Activated T-helper 2 cell treated with anti-CD3 and anti-CD28 coated beads, Interferon-gamma antibody, Interleukin-2, Interleukin-4, amounts not matched to agents 10 μg/mL and 5 μg/mL and 100 μg/mL, durations not matched to agents 14 hours and 24 hours and 36 hours (primary cell): Measurements from ENCODE around the gene BCAR3. TPM values are rescaled to one million over a fixed set of nuclear protein-coding genes. Genes with fewer than 3 reads are reported as not detected.

Source experiments
- DNase-seq: peaks from one replicate; pipeline ENCODE4 v3.0.0; 2021; ENCODE audit warnings: low spot score
- H3K27ac Mint-ChIP-seq: one replicate; pipeline ENCODE4 v1.8.0; 2021; ENCODE audit warnings: mixed read lengths
- H3K27me3 Mint-ChIP-seq: one replicate; pipeline ENCODE4 v1.8.0; 2021; ENCODE audit warnings: low read depth, mixed read lengths
- H3K36me3 Mint-ChIP-seq: one replicate; pipeline ENCODE4 v1.8.0; 2021; ENCODE audit warnings: low read depth, mixed read lengths
- H3K4me1 Mint-ChIP-seq: one replicate; pipeline ENCODE4 v1.8.0; 2021; ENCODE audit warnings: low read depth, mixed read lengths
- H3K4me3 Mint-ChIP-seq: one replicate; pipeline ENCODE4 v1.8.0; 2021; ENCODE audit warnings: low read depth, mild to moderate bottlenecking, moderate library complexity, mixed read lengths
- H3K9me3 Mint-ChIP-seq: one replicate; pipeline ENCODE4 v1.8.0; 2021; ENCODE audit warnings: mixed read lengths
- intact Hi-C: fragments of 100-400 bp; cut with micrococcal nuclease; formaldehyde crosslinking; loops from one replicate; pipeline ENCODE4 v1.15.1; 2023
- total RNA-seq: library from RNA; stranded (reverse); gene quantifications from 2 replicates; pipeline ENCODE4 v1.2.3, GENCODE V29; 2022

BCAR3 gene
- total RNA-seq, 1 donor from 2014 or later, result 9.4 TPM

- intact Hi-C loops, result loop anchor here (1.0 to 5.0 kb wide), 5 partner anchors 8 to 262 kb away; no protein-coding TSS in a partner anchor
- peak overlapping the region; percentile 31 for H3K27ac Mint-ChIP-seq
- H3K27me3 Mint-ChIP-seq, result peaks cover 40% of the 10 kb centered on the region
- no peak for DNase-seq
- H3K4me3 Mint-ChIP-seq, result peak overlapping the region; percentile 45
- no peaks in the 10 kb centered on the region for H3K9me3 Mint-ChIP-seq
- H3K4me1 Mint-ChIP-seq, result peaks cover 43% of the 10 kb centered on the region
- peaks cover 11% of the 10 kb centered on the region for H3K36me3 Mint-ChIP-seq
Measured at GRCh38 chr1:93608187-93609109, 73.2 kb downstream of the BCAR3 start.

GRCh38 chr1:93607814-93608186 lies 73.8 kb downstream of the BCAR3 start:
- Mint-ChIP-seq H3K27me3 (peaks cover 35% of the 10 kb centered on the region), H3K4me3 (no peak overlapping the region), H3K27ac (peak overlapping the region; percentile 31), H3K9me3 (no peaks in the 10 kb centered on the region), H3K4me1 (peaks cover 43% of the 10 kb centered on the region), H3K36me3 (peaks cover 11% of the 10 kb centered on the region)
- no peak for DNase-seq
- intact Hi-C loops, result loop anchor here (1.0 to 5.0 kb wide), 5 partner anchors 9 to 261 kb away; no protein-coding TSS in a partner anchor

- Mint-ChIP-seq H3K36me3 (peaks cover 11% of the 10 kb centered on the region), H3K4me1 (peaks cover 43% of the 10 kb centered on the region), H3K9me3 (no peaks in the 10 kb centered on the region), H3K27me3 (peaks cover 25% of the 10 kb centered on the region), H3K27ac (no peak overlapping the region), H3K4me3 (no peak overlapping the region)
- intact Hi-C loops, result loop anchor here (5.0 kb wide), 2 partner anchors 44 to 149 kb away; no protein-coding TSS in a partner anchor
- no peak for DNase-seq
Measured at GRCh38 chr1:93605812-93606512, 75.7 kb downstream of the BCAR3 start.

- H3K4me3 Mint-ChIP-seq, result no peak overlapping the region
- peaks cover 23% of the 10 kb centered on the region for H3K27me3 Mint-ChIP-seq
- no peak for DNase-seq
- peaks cover 11% of the 10 kb centered on the region for H3K36me3 Mint-ChIP-seq
- no peak overlapping the region for H3K27ac Mint-ChIP-seq
- intact Hi-C loops, result loop anchor here (5.0 kb wide), 2 partner anchors 43 to 148 kb away; no protein-coding TSS in a partner anchor
- H3K9me3 Mint-ChIP-seq, result no peaks in the 10 kb centered on the region
- peaks cover 43% of the 10 kb centered on the region for H3K4me1 Mint-ChIP-seq
Measured at GRCh38 chr1:93605026-93605568, 76.5 kb downstream of the BCAR3 start.

- Mint-ChIP-seq H3K4me1 (peaks cover 38% of the 10 kb centered on the region), H3K27ac (no peak overlapping the region), H3K36me3 (peaks cover 11% of the 10 kb centered on the region), H3K27me3 (peaks cover 23% of the 10 kb centered on the region), H3K4me3 (no peak overlapping the region), H3K9me3 (no peaks in the 10 kb centered on the region)
- DNase-seq, result no peak
- intact Hi-C loops, result no loop called here
Measured at GRCh38 chr1:93604411-93604810, 77.2 kb downstream of the BCAR3 start.

- no peak for DNase-seq
- no peak overlapping the region for H3K27ac Mint-ChIP-seq
- H3K4me3 Mint-ChIP-seq, result no peak overlapping the region
- intact Hi-C loops, result no loop called here
- H3K36me3 Mint-ChIP-seq, result peaks cover 11% of the 10 kb centered on the region
- H3K27me3 Mint-ChIP-seq, result peaks cover 23% of the 10 kb centered on the region
- H3K9me3 Mint-ChIP-seq, result no peaks in the 10 kb centered on the region
- H3K4me1 Mint-ChIP-seq, result peaks cover 30% of the 10 kb centered on the region
Measured at GRCh38 chr1:93603601-93604000, 78.0 kb downstream of the BCAR3 start.

- peaks cover 11% of the 10 kb centered on the region for H3K36me3 Mint-ChIP-seq
- H3K4me3 Mint-ChIP-seq, result no peak overlapping the region
- H3K27ac Mint-ChIP-seq, result no peak overlapping the region
- H3K9me3 Mint-ChIP-seq, result no peaks in the 10 kb centered on the region
- peaks cover 25% of the 10 kb centered on the region for H3K4me1 Mint-ChIP-seq
- H3K27me3 Mint-ChIP-seq, result peaks cover 23% of the 10 kb centered on the region
- no peak for DNase-seq
- intact Hi-C loops, result no loop called here
Measured at GRCh38 chr1:93603106-93603505, 78.5 kb downstream of the BCAR3 start.

GRCh38 chr1:93602101-93602500 lies 79.5 kb downstream of the BCAR3 start:
- Mint-ChIP-seq H3K27me3 (peaks cover 23% of the 10 kb centered on the region), H3K9me3 (no peaks in the 10 kb centered on the region), H3K4me3 (no peak overlapping the region), H3K36me3 (peaks cover 11% of the 10 kb centered on the region), H3K4me1 (peaks cover 15% of the 10 kb centered on the region), H3K27ac (no peak overlapping the region)
- DNase-seq, result no peak
- intact Hi-C loops, result no loop called here

GRCh38 chr1:93601686-93602085 lies 80.0 kb downstream of the BCAR3 start:
- DNase-seq, result no peak
- Mint-ChIP-seq H3K27ac (no peak overlapping the region), H3K27me3 (peaks cover 23% of the 10 kb centered on the region), H3K9me3 (no peaks in the 10 kb centered on the region), H3K4me3 (no peak overlapping the region), H3K36me3 (peaks cover 11% of the 10 kb centered on the region), H3K4me1 (peaks cover 11% of the 10 kb centered on the region)
- intact Hi-C loops, result no loop called here

GRCh38 chr1:93600663-93601062 lies 81.0 kb downstream of the BCAR3 start:
- intact Hi-C loops, result no loop called here
- H3K4me1 Mint-ChIP-seq, result peaks cover under 1% of the 10 kb centered on the region

GRCh38 chr1:93599479-93599878 lies 82.2 kb downstream of the BCAR3 start:
- H3K27me3 Mint-ChIP-seq, result peaks cover 17% of the 10 kb centered on the region
- no peak overlapping the region for H3K27ac Mint-ChIP-seq
- peaks cover 4% of the 10 kb centered on the region for H3K36me3 Mint-ChIP-seq
- H3K4me3 Mint-ChIP-seq, result no peak overlapping the region
- H3K4me1 Mint-ChIP-seq, result no peaks in the 10 kb centered on the region
- H3K9me3 Mint-ChIP-seq, result no peaks in the 10 kb centered on the region
- intact Hi-C loops, result no loop called here
- no peak for DNase-seq

More at GRCh38 chr1:93600663-93601062, 81.0 kb downstream of the BCAR3 start:
- H3K4me3 Mint-ChIP-seq, result no peak overlapping the region
- peaks cover 11% of the 10 kb centered on the region for H3K36me3 Mint-ChIP-seq
- no peaks in the 10 kb centered on the region for H3K9me3 Mint-ChIP-seq
- no peak for DNase-seq
- no peak overlapping the region for H3K27ac Mint-ChIP-seq
- H3K27me3 Mint-ChIP-seq, result peaks cover 22% of the 10 kb centered on the region

- no peaks in the 10 kb centered on the region for H3K9me3 Mint-ChIP-seq
- H3K4me1 Mint-ChIP-seq, result no peaks in the 10 kb centered on the region
- intact Hi-C loops, result no loop called here
- peaks cover 2% of the 10 kb centered on the region for H3K36me3 Mint-ChIP-seq
- DNase-seq, result no peak
- H3K27me3 Mint-ChIP-seq, result peaks cover 12% of the 10 kb centered on the region
- H3K4me3 Mint-ChIP-seq, result no peak overlapping the region
- H3K27ac Mint-ChIP-seq, result no peak overlapping the region
Measured at GRCh38 chr1:93598861-93599439, 82.7 kb downstream of the BCAR3 start.
